RWPE2 (cell line): ENCODE results near the gene COG1.

Experiments used
- ATAC-seq: fragments of 200-7000 bp; cut with Tn5 transposase; 3 replicates; pipeline ENCODE4 v1.9.1; 2021; ENCODE audit warnings: low read depth
- DNase-seq: peaks from one replicate; pipeline ENCODE4 v3.0.0-alpha.2; 2020; ENCODE audit warnings: low spot score
- H3K27ac ChIP-seq: fragments of 450-650 bp; 2 replicates; pipeline ENCODE4 v1.5.1; 2017; ENCODE audit warnings: mild to moderate bottlenecking; ENCODE audit not compliant: poor library complexity, severe bottlenecking
- H3K27me3 ChIP-seq: fragments of 250-450 bp; sonication (Bioruptor Pico); 2 replicates; pipeline ENCODE4 v1.5.1; 2021; ENCODE audit warnings: mild to moderate bottlenecking, moderate library complexity; ENCODE audit not compliant: insufficient read depth, poor library complexity, severe bottlenecking
- H3K36me3 ChIP-seq: fragments of 250-450 bp; sonication (Bioruptor Pico); 2 replicates; pipeline ENCODE4 v1.5.1; 2020; ENCODE audit warnings: low read depth, mild to moderate bottlenecking, moderate library complexity
- H3K4me1 ChIP-seq: fragments of 250-450 bp; sonication (Bioruptor Pico); 2 replicates; pipeline ENCODE4 v1.5.1; 2021; ENCODE audit warnings: mild to moderate bottlenecking, moderate library complexity; ENCODE audit not compliant: insufficient read depth, poor library complexity, severe bottlenecking
- H3K4me3 ChIP-seq: fragments of 250-450 bp; sonication (Bioruptor Pico); 2 replicates; pipeline ENCODE4 v1.5.1; 2021; ENCODE audit warnings: mild to moderate bottlenecking, moderate library complexity; ENCODE audit not compliant: severe bottlenecking
- H3K9me3 ChIP-seq: fragments of 250-450 bp; sonication (Bioruptor Pico); 2 replicates; pipeline ENCODE4 v1.5.1; 2021; ENCODE audit warnings: mild to moderate bottlenecking, moderate library complexity; ENCODE audit not compliant: severe bottlenecking
- CTCF ChIP-seq: fragments of 450-650 bp; IDR thresholded peaks from one replicate; pipeline ENCODE4 v1.5.1; 2017; ENCODE audit warnings: mild to moderate bottlenecking, moderate library complexity; ENCODE audit not compliant: poor library complexity, severe bottlenecking

The COG1 gene

GRCh38 chr17:73175962-73176565 lies 16.8 kb upstream of the COG1 start:
- H3K27me3 ChIP-seq, result no peaks in the 10 kb centered on the region
- no peak overlapping the region for H3K4me3 ChIP-seq
- no peaks in the 10 kb centered on the region for H3K36me3 ChIP-seq
- no peaks in the 10 kb centered on the region for H3K4me1 ChIP-seq
- no peak for ATAC-seq
- no peaks in the 10 kb centered on the region for H3K9me3 ChIP-seq
- H3K27ac ChIP-seq, result no peak overlapping the region
- no peak for TF ChIP-seq CTCF
- no peak for DNase-seq

GRCh38 chr17:73179387-73179786 lies 13.5 kb upstream of the COG1 start:
- H3K4me3 ChIP-seq, result no peak overlapping the region
- DNase-seq, result no peak

GRCh38 chr17:73179878-73180277 lies 13.0 kb upstream of the COG1 start:
- no peaks in the 10 kb centered on the region for H3K27me3 ChIP-seq

More at GRCh38 chr17:73179387-73179786, 13.5 kb upstream of the COG1 start:
- Histone ChIP-seq H3K4me1 (no peaks in the 10 kb centered on the region), H3K36me3 (no peaks in the 10 kb centered on the region), H3K27ac (no peak overlapping the region), H3K27me3 (no peaks in the 10 kb centered on the region), H3K9me3 (no peaks in the 10 kb centered on the region)
- ATAC-seq, result no peak
- TF ChIP-seq CTCF, result no peak

GRCh38 chr17:73182616-73183310 lies 10.1 kb upstream of the COG1 start:
- H3K4me1 ChIP-seq, result no peaks in the 10 kb centered on the region
- H3K27ac ChIP-seq, result no peak overlapping the region
- ATAC-seq, result no peak
- H3K27me3 ChIP-seq, result no peaks in the 10 kb centered on the region
- no peak overlapping the region for H3K4me3 ChIP-seq
- no peak for DNase-seq
- no peaks in the 10 kb centered on the region for H3K9me3 ChIP-seq
- no peak for TF ChIP-seq CTCF
- no peaks in the 10 kb centered on the region for H3K36me3 ChIP-seq

More at GRCh38 chr17:73179878-73180277, 13.0 kb upstream of the COG1 start:
- ATAC-seq, result no peak
- TF ChIP-seq CTCF, result no peak
- DNase-seq, result no peak
- no peaks in the 10 kb centered on the region for H3K9me3 ChIP-seq
- H3K27ac ChIP-seq, result no peak overlapping the region
- H3K36me3 ChIP-seq, result no peaks in the 10 kb centered on the region
- no peak overlapping the region for H3K4me3 ChIP-seq
- no peaks in the 10 kb centered on the region for H3K4me1 ChIP-seq
